Measurements from ENCODE around the gene PTGFRN. TPM values are rescaled to one million over a fixed set of nuclear protein-coding genes. Genes with fewer than 3 reads are reported as not detected.
A peak's percentile ranks its signal among the peaks of the same experiment; 100 is the strongest.

Gene PTGFRN
- total RNA-seq, 1 experiment from 2014 or later: 38.7 TPM

DNA sequence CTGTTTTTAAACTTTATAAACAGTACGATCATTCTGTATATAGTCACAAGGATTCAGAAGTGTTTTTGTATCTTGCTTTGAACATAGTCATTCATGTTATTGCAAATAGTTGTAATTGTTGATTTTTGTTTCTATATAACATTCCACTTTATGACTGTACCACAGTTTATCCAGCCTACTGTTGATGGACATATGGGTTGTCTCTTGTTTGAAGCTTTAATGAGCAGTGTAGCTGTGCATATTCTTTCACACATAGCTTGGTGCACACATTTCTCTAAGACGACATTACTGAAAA is 98.0 kb downstream of the PTGFRN start:
- ATAC-seq (no peak), DNase-seq (ENCODE audit: low spot score) (no peak)
- POLR2A ChIA-PET: no interaction called here
- Mint-ChIP-seq H3K4me3 (no peak overlapping the region), H3K27me3 (ENCODE audit: low read depth) (no peaks in the 10 kb centered on the region), H3K9me3 (no peaks in the 10 kb centered on the region), H3K27ac (no peak overlapping the region), H3K36me3 (no peaks in the 10 kb centered on the region; the same call in 1 of the 2 replicates), H3K4me1 (peaks cover 47% of the 10 kb centered on the region)
- TF ChIP-seq, protein P1, sequence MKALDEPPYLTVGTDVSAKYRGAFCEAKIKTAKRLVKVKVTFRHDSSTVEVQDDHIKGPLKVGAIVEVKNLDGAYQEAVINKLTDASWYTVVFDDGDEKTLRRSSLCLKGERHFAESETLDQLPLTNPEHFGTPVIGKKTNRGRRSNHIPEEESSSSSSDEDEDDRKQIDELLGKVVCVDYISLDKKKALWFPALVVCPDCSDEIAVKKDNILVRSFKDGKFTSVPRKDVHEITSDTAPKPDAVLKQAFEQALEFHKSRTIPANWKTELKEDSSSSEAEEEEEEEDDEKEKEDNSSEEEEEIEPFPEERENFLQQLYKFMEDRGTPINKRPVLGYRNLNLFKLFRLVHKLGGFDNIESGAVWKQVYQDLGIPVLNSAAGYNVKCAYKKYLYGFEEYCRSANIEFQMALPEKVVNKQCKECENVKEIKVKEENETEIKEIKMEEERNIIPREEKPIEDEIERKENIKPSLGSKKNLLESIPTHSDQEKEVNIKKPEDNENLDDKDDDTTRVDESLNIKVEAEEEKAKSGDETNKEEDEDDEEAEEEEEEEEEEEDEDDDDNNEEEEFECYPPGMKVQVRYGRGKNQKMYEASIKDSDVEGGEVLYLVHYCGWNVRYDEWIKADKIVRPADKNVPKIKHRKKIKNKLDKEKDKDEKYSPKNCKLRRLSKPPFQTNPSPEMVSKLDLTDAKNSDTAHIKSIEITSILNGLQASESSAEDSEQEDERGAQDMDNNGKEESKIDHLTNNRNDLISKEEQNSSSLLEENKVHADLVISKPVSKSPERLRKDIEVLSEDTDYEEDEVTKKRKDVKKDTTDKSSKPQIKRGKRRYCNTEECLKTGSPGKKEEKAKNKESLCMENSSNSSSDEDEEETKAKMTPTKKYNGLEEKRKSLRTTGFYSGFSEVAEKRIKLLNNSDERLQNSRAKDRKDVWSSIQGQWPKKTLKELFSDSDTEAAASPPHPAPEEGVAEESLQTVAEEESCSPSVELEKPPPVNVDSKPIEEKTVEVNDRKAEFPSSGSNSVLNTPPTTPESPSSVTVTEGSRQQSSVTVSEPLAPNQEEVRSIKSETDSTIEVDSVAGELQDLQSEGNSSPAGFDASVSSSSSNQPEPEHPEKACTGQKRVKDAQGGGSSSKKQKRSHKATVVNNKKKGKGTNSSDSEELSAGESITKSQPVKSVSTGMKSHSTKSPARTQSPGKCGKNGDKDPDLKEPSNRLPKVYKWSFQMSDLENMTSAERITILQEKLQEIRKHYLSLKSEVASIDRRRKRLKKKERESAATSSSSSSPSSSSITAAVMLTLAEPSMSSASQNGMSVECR (CRISPR knock-in tag; IDR thresholded peaks at IDR 0.05; ENCODE audit: borderline replicate concordance): no peak
- CTCF ChIA-PET: interaction anchor here (0.9 kb wide), 1 partner anchor 270 kb away, joined by 3 read pairs; no protein-coding TSS in a partner anchor

DNA sequence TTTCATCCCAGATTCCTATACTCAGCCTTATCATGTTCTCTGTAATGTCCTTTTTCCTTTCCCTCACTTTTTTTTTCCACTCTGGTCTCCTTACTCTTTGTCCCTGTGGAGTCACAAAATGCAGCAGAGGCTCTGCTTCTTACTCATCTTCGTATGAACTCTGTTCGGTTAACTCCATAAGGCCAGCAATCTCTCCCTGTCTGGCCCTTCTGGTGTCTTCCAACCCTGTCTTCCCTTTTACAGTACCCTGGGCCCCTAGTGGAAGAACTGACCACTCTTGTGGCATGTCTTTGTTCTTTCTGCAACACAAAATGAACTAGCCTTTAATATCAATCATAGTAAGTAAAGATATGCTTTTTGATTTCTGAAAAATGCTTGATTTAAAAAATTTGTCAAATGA is 98.9 kb downstream of the PTGFRN start:
- POLR2A ChIA-PET: no interaction called here
- H3K36me3 Mint-ChIP-seq: no peaks in the 10 kb centered on the region; the same call in 1 of the 2 replicates
- TF ChIP-seq, protein P2, sequence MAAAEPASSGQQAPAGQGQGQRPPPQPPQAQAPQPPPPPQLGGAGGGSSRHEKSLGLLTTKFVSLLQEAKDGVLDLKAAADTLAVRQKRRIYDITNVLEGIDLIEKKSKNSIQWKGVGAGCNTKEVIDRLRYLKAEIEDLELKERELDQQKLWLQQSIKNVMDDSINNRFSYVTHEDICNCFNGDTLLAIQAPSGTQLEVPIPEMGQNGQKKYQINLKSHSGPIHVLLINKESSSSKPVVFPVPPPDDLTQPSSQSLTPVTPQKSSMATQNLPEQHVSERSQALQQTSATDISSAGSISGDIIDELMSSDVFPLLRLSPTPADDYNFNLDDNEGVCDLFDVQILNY (CRISPR knock-in tag; IDR thresholded peaks at IDR 0.05): no peak
- TF ChIP-seq, protein P3, sequence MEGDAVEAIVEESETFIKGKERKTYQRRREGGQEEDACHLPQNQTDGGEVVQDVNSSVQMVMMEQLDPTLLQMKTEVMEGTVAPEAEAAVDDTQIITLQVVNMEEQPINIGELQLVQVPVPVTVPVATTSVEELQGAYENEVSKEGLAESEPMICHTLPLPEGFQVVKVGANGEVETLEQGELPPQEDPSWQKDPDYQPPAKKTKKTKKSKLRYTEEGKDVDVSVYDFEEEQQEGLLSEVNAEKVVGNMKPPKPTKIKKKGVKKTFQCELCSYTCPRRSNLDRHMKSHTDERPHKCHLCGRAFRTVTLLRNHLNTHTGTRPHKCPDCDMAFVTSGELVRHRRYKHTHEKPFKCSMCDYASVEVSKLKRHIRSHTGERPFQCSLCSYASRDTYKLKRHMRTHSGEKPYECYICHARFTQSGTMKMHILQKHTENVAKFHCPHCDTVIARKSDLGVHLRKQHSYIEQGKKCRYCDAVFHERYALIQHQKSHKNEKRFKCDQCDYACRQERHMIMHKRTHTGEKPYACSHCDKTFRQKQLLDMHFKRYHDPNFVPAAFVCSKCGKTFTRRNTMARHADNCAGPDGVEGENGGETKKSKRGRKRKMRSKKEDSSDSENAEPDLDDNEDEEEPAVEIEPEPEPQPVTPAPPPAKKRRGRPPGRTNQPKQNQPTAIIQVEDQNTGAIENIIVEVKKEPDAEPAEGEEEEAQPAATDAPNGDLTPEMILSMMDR (IDR thresholded peaks at IDR 0.05): no peak
- TF ChIP-seq, protein P4, sequence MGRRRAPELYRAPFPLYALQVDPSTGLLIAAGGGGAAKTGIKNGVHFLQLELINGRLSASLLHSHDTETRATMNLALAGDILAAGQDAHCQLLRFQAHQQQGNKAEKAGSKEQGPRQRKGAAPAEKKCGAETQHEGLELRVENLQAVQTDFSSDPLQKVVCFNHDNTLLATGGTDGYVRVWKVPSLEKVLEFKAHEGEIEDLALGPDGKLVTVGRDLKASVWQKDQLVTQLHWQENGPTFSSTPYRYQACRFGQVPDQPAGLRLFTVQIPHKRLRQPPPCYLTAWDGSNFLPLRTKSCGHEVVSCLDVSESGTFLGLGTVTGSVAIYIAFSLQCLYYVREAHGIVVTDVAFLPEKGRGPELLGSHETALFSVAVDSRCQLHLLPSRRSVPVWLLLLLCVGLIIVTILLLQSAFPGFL (CRISPR knock-in tag; IDR thresholded peaks at IDR 0.05; ENCODE audit: borderline replicate concordance): no peak
- no peak for TF ChIP-seq ZNF232 (CRISPR knock-in tag; IDR thresholded peaks at IDR 0.05)
- TF ChIP-seq NR3C1 (CRISPR knock-in tag; conservative IDR thresholded peaks at IDR 0.05; ENCODE audit: low read depth): no peak
- no peak for TF ChIP-seq NR1H2 (CRISPR knock-in tag; IDR thresholded peaks at IDR 0.05)
- TF ChIP-seq, protein P5, sequence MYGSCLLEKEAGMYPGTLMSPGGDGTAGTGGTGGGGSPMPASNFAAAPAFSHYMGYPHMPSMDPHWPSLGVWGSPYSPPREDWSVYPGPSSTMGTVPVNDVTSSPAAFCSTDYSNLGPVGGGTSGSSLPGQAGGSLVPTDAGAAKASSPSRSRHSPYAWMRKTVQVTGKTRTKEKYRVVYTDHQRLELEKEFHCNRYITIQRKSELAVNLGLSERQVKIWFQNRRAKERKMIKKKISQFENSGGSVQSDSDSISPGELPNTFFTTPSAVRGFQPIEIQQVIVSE (CRISPR knock-in tag; IDR thresholded peaks at IDR 0.05; ENCODE audit: borderline replicate concordance): no peak
- no peak for TF ChIP-seq MXD4 (CRISPR knock-in tag; IDR thresholded peaks at IDR 0.05; ENCODE audit: borderline replicate concordance)
- TF ChIP-seq, protein P6, sequence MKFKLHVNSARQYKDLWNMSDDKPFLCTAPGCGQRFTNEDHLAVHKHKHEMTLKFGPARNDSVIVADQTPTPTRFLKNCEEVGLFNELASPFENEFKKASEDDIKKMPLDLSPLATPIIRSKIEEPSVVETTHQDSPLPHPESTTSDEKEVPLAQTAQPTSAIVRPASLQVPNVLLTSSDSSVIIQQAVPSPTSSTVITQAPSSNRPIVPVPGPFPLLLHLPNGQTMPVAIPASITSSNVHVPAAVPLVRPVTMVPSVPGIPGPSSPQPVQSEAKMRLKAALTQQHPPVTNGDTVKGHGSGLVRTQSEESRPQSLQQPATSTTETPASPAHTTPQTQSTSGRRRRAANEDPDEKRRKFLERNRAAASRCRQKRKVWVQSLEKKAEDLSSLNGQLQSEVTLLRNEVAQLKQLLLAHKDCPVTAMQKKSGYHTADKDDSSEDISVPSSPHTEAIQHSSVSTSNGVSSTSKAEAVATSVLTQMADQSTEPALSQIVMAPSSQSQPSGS (CRISPR knock-in tag; IDR thresholded peaks at IDR 0.05; ENCODE audit: borderline replicate concordance, low read depth): no peak
- no peak for TF ChIP-seq CREB1 (CRISPR knock-in tag; IDR thresholded peaks at IDR 0.05)
- TF ChIP-seq FOXK1 (CRISPR knock-in tag; IDR thresholded peaks at IDR 0.05): no peak
- TF ChIP-seq, protein P7, sequence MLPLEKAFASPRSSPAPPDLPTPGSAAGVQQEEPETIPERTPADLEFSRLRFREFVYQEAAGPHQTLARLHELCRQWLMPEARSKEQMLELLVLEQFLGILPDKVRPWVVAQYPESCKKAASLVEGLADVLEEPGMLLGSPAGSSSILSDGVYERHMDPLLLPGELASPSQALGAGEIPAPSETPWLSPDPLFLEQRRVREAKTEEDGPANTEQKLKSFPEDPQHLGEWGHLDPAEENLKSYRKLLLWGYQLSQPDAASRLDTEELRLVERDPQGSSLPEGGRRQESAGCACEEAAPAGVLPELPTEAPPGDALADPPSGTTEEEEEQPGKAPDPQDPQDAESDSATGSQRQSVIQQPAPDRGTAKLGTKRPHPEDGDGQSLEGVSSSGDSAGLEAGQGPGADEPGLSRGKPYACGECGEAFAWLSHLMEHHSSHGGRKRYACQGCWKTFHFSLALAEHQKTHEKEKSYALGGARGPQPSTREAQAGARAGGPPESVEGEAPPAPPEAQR (CRISPR knock-in tag; IDR thresholded peaks at IDR 0.05): no peak
- TF ChIP-seq, protein P8, sequence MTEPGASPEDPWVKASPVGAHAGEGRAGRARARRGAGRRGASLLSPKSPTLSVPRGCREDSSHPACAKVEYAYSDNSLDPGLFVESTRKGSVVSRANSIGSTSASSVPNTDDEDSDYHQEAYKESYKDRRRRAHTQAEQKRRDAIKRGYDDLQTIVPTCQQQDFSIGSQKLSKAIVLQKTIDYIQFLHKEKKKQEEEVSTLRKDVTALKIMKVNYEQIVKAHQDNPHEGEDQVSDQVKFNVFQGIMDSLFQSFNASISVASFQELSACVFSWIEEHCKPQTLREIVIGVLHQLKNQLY (CRISPR knock-in tag; IDR thresholded peaks at IDR 0.05): no peak
- TF ChIP-seq, protein P9, sequence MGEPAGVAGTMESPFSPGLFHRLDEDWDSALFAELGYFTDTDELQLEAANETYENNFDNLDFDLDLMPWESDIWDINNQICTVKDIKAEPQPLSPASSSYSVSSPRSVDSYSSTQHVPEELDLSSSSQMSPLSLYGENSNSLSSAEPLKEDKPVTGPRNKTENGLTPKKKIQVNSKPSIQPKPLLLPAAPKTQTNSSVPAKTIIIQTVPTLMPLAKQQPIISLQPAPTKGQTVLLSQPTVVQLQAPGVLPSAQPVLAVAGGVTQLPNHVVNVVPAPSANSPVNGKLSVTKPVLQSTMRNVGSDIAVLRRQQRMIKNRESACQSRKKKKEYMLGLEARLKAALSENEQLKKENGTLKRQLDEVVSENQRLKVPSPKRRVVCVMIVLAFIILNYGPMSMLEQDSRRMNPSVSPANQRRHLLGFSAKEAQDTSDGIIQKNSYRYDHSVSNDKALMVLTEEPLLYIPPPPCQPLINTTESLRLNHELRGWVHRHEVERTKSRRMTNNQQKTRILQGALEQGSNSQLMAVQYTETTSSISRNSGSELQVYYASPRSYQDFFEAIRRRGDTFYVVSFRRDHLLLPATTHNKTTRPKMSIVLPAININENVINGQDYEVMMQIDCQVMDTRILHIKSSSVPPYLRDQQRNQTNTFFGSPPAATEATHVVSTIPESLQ (CRISPR knock-in tag; IDR thresholded peaks at IDR 0.05): no peak
- no peak for TF ChIP-seq FOXP1 (CRISPR knock-in tag; IDR thresholded peaks at IDR 0.05; ENCODE audit: borderline replicate concordance)
- TF ChIP-seq, protein P10, sequence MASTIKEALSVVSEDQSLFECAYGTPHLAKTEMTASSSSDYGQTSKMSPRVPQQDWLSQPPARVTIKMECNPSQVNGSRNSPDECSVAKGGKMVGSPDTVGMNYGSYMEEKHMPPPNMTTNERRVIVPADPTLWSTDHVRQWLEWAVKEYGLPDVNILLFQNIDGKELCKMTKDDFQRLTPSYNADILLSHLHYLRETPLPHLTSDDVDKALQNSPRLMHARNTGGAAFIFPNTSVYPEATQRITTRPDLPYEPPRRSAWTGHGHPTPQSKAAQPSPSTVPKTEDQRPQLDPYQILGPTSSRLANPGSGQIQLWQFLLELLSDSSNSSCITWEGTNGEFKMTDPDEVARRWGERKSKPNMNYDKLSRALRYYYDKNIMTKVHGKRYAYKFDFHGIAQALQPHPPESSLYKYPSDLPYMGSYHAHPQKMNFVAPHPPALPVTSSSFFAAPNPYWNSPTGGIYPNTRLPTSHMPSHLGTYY (CRISPR knock-in tag; IDR thresholded peaks at IDR 0.05): no peak
- no peak for TF ChIP-seq ZBTB21 (CRISPR knock-in tag; IDR thresholded peaks at IDR 0.05; ENCODE audit: borderline replicate concordance)
- H3K9me3 Mint-ChIP-seq: no peaks in the 10 kb centered on the region
- H3K27ac Mint-ChIP-seq: no peak overlapping the region
- H3K4me1 Mint-ChIP-seq: peaks cover 37% of the 10 kb centered on the region
- H3K27me3 Mint-ChIP-seq (ENCODE audit: low read depth): no peaks in the 10 kb centered on the region
- no peak overlapping the region for H3K4me3 Mint-ChIP-seq
- ATAC-seq: peak; percentile 43; the same call in 1 of the 2 replicates
- no peak for DNase-seq (ENCODE audit: low spot score)
- CTCF ChIA-PET: interaction anchor here (1.1 to 1.5 kb wide), 4 partner anchors 12 to 271 kb away, joined by 3 to 4 read pairs (median 4); no protein-coding TSS in a partner anchor

Measured in WTC11 (cell line).